Esophagus muscularis mucosa (tissue), 4 donors: ENCODE data around the gene KCNJ16. TPM values are rescaled to one million over a fixed set of nuclear protein-coding genes. Genes with fewer than 3 reads are reported as not detected.

ENCODE experiments used
- DNase-seq: peaks from one replicate; pipeline ENCODE4 v3.0.0-alpha.2; 2017; ENCODE audit errors: extremely low spot score
- H3K27ac ChIP-seq, 4 donors: fragments of 200-600 bp; sonication (generic); replicated peaks in 1 of 4; 1 replicate in 3 of 4; 2 replicates in 1 of 4; pipeline ENCODE4 v1.5.1; 2016 to 2019; ENCODE audit warnings: mild to moderate bottlenecking in 1 of 4
- H3K27me3 ChIP-seq, 4 donors: fragments of 200-600 bp; sonication (generic); one replicate each; pipeline versions ENCODE4 v1.5.1 to v1.6.0; 2016 to 2019
- H3K36me3 ChIP-seq, 4 donors: fragments of 200-600 bp; sonication (generic); one replicate each; pipeline ENCODE4 v1.5.1; 2016 to 2019
- H3K4me1 ChIP-seq, 4 donors: fragments of 200-600 bp; sonication (generic); one replicate each; pipeline ENCODE4 v1.5.1; 2016 to 2019
- H3K4me3 ChIP-seq, 4 donors: fragments of 200-600 bp; sonication (generic); 1 replicate in 2 of 4; 2 replicates in 2 of 4; pipeline ENCODE4 v1.5.1; 2016 to 2019; ENCODE audit warnings: mild to moderate bottlenecking in 4 of 4, moderate library complexity in 1 of 4
- H3K9me3 ChIP-seq, 4 donors: fragments of 200-600 bp; sonication (generic); 1 replicate in 3 of 4; 2 replicates in 1 of 4; pipeline ENCODE4 v1.5.1; 2016 to 2019
- EP300 ChIP-seq: sonication (generic); formaldehyde crosslinking; IDR thresholded peaks from one replicate; pipeline ENCODE4 v1.6.1; 2017; ENCODE audit warnings: antibody characterized with exemption
- POLR2A ChIP-seq: fragments of 450-650 bp; IDR thresholded peaks from one replicate; pipeline ENCODE4 v1.6.1; 2017; ENCODE audit warnings: antibody characterized with exemption, moderate library complexity, mild to moderate bottlenecking, low read depth
- POLR2AphosphoS5 ChIP-seq, 2 donors: sonication (generic); formaldehyde crosslinking; IDR thresholded peaks; one replicate each; pipeline ENCODE4 v1.6.1; 2017; ENCODE audit warnings: antibody characterized with exemption in 2 of 2
- WGBS: methylation state at CpG from one replicate; pipeline ENCODE4 v1.1.5; 2018; 5-methylcytosine and 5-hydroxymethylcytosine counted together
- intact Hi-C: fragments of 100-400 bp; cut with DNase I; formaldehyde crosslinking; loops from one replicate; pipeline ENCODE4 v1.15.1; 2023
- total RNA-seq, 4 donors: library from RNA; depleted of rRNA; stranded (reverse); fragments of >200 nt; gene quantifications; one replicate each; pipeline versions ENCODE4 v1.1.0 to v1.2.1, GENCODE V29; 2016
- TF ChIP-seq, protein P1 (sequence below), 3 experiments: fragments of 200-600 bp in 2 of 3; fragments of 450-650 bp in 1 of 3; sonication (generic) in 2 of 3; IDR thresholded peaks; one replicate each; pipeline ENCODE4 v1.5.1; 2017 to 2019; ENCODE audit warnings: antibody characterized with exemption in 3 of 3, mild to moderate bottlenecking in 2 of 3, moderate library complexity in 1 of 3

The KCNJ16 gene
- total RNA-seq, 4 donors from 2014 or later: 0.78 to 0.86 (median 0.83) TPM; not detected in 1

DNA sequence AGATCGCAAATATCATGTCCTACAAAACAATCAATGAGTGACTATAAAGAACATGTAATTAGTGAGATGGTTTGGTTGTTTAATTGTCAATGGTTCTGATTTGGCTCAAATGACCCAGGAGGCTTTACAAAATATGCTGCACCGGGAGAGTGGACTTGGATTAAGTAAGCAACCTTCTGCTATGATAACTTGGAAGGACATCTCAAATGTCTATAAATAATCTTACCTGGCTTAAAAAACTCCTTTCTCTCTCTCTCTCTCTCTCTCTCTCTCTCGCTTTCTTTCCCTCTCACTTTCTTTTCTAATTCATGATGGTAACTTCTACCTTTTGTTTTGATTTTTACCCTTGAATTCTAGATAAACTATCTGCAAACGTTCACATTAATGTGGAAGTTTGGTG is 108.5 kb downstream of the KCNJ16 start:
- intact Hi-C loops: no loop called here

DNA sequence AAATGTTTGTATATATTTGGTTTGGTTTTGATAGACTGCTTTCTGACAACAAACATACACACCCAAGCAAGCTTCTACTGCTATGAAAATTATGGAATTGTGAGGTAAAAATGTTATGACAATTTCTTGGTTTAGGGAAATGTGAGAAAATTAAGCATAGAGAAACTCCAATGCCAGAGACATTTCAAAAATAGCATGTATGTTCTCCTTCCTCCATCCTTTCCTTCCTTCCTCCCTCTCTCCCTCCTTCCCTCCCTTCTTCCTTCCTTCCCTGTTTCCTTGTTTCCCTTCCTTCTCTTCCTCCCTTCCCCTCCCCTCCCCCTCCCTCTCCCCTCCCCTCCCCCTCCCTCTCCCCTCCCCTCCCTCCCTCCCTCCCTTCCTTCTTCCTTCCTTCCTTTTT is 109.2 kb downstream of the KCNJ16 start:
- intact Hi-C loops: no loop called here
- H3K27ac ChIP-seq: no peak overlapping the region
- H3K36me3 ChIP-seq: no peaks in the 10 kb centered on the region
- TF ChIP-seq, protein P1, sequence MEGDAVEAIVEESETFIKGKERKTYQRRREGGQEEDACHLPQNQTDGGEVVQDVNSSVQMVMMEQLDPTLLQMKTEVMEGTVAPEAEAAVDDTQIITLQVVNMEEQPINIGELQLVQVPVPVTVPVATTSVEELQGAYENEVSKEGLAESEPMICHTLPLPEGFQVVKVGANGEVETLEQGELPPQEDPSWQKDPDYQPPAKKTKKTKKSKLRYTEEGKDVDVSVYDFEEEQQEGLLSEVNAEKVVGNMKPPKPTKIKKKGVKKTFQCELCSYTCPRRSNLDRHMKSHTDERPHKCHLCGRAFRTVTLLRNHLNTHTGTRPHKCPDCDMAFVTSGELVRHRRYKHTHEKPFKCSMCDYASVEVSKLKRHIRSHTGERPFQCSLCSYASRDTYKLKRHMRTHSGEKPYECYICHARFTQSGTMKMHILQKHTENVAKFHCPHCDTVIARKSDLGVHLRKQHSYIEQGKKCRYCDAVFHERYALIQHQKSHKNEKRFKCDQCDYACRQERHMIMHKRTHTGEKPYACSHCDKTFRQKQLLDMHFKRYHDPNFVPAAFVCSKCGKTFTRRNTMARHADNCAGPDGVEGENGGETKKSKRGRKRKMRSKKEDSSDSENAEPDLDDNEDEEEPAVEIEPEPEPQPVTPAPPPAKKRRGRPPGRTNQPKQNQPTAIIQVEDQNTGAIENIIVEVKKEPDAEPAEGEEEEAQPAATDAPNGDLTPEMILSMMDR (IDR thresholded peaks at IDR 0.05): no peak
- TF ChIP-seq EP300 (no peak), POLR2A (no peak), POLR2AphosphoS5 (IDR thresholded peaks at IDR 0.05) (no peak)
- DNase-seq: no peak
- H3K27me3 ChIP-seq: no peaks in the 10 kb centered on the region
- H3K4me1 ChIP-seq: no peaks in the 10 kb centered on the region
- no peak overlapping the region for H3K4me3 ChIP-seq
- no peaks in the 10 kb centered on the region for H3K9me3 ChIP-seq

More for the DNA sequence above, 108.5 kb downstream of the KCNJ16 start:
- Histone ChIP-seq H3K4me1 (no peaks in the 10 kb centered on the region), H3K4me3 (no peak overlapping the region), H3K9me3 (no peaks in the 10 kb centered on the region), H3K27ac (no peak overlapping the region), H3K27me3 (no peaks in the 10 kb centered on the region), H3K36me3 (no peaks in the 10 kb centered on the region)
- no peak for DNase-seq
- WGBS: 80% methylated on average over 4 of the region's 4 CpGs
- TF ChIP-seq POLR2AphosphoS5 (IDR thresholded peaks at IDR 0.05) (no peak), EP300 (no peak), POLR2A (no peak)
- TF ChIP-seq, protein P1 (IDR thresholded peaks at IDR 0.05): no peak

DNA sequence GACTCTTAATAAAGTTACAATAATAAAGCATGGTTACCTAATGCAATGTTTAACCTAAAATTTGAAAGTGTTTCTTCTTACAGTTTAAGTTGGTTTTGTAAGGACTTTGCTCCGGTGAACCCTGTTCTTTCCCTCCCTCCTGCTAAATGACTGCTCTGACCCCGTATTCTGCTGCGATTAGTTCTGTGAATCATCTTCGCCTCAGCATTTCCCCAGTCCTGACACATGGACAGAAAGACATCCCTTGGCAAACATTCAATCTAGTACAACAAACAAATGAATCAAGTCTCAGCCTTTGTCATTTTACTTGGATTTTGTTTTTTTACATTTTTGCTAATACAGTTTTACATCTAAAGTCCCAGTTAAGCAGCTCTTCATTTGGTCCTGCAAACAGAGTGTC is 109.7 kb downstream of the KCNJ16 start:
- WGBS: 63% methylated on average over 4 of the region's 4 CpGs
- DNase-seq: no peak
- Histone ChIP-seq H3K27ac (no peak overlapping the region), H3K4me1 (no peaks in the 10 kb centered on the region), H3K27me3 (no peaks in the 10 kb centered on the region), H3K4me3 (no peak overlapping the region), H3K36me3 (no peaks in the 10 kb centered on the region), H3K9me3 (no peaks in the 10 kb centered on the region)
- TF ChIP-seq EP300 (no peak), POLR2AphosphoS5 (IDR thresholded peaks at IDR 0.05) (no peak), POLR2A (no peak)
- TF ChIP-seq, protein P1 (IDR thresholded peaks at IDR 0.05): no peak
- intact Hi-C loops: no loop called here

Other genes starting within 250 kb of the KCNJ16 start
- gene KCNJ2, start 94.3 kb downstream of the KCNJ16 start, total RNA-seq: 10 to 100 TPM in 1 of 4 donors, 1 to 10 TPM in 3; 2.9 to 11.2 (median 6.7) TPM